ENCODE data around the gene RASGRP4.
"Not testable (repeated sequence)": the region's sequence is repeated elsewhere in the genome, so short reads cannot be mapped to it uniquely, and the experiment has no call there.

Gene RASGRP4

GRCh38 chr19:38437917-38438316 lies 11.9 kb upstream of the RASGRP4 start:
- no peak for TF ChIP-seq POLR2A (IDR thresholded peaks at IDR 0.05; ENCODE audit: low read depth, low read length)
- no peak for FAIRE-seq
- no peak for DNase-seq (ENCODE audit: insufficient read length, low spot score)

- no peak for TF ChIP-seq POLR2A (IDR thresholded peaks at IDR 0.05; ENCODE audit: low read depth, low read length)
- DNase-seq (ENCODE audit: insufficient read length, low spot score) (no peak), FAIRE-seq (no peak)
Measured at GRCh38 chr19:38437295-38437694, 11.3 kb upstream of the RASGRP4 start.

GRCh38 chr19:38434549-38435051 lies 8.6 kb upstream of the RASGRP4 start:
- no peak for TF ChIP-seq POLR2A (IDR thresholded peaks at IDR 0.05; ENCODE audit: low read depth, low read length)
- FAIRE-seq (no peak), DNase-seq (ENCODE audit: insufficient read length, low spot score) (no peak)

GRCh38 chr19:38433268-38433733 lies 7.3 kb upstream of the RASGRP4 start, which contains the start of gene RYR1:
Gene RYR1, plus strand, starts transcription at chr19:38433691. Its CDS starts 139 bp downstream, at chr19:38433830.
- FAIRE-seq (no peak), DNase-seq (ENCODE audit: insufficient read length, low spot score) (no peak)

GRCh38 chr19:38430931-38431330 lies 4.9 kb upstream of the RASGRP4 start:
- TF ChIP-seq POLR2A (IDR thresholded peaks at IDR 0.05; ENCODE audit: low read depth, low read length), result no peak
- FAIRE-seq, result no peak

More at GRCh38 chr19:38433268-38433733, 7.3 kb upstream of the RASGRP4 start, which contains the start of gene RYR1:
- no peak for TF ChIP-seq POLR2A (IDR thresholded peaks at IDR 0.05; ENCODE audit: low read depth, low read length)

GRCh38 chr19:38429811-38430156 lies 3.8 kb upstream of the RASGRP4 start:
- DNase-seq (ENCODE audit: insufficient read length, low spot score), result no peak
- FAIRE-seq, result no peak
- TF ChIP-seq POLR2A (IDR thresholded peaks at IDR 0.05; ENCODE audit: low read depth, low read length), result no peak

More at GRCh38 chr19:38430931-38431330, 4.9 kb upstream of the RASGRP4 start:
- no peak for DNase-seq (ENCODE audit: insufficient read length, low spot score)

GRCh38 chr19:38429055-38429810 lies 3.2 kb upstream of the RASGRP4 start:
- TF ChIP-seq POLR2A (IDR thresholded peaks at IDR 0.05; ENCODE audit: low read depth, low read length), result no peak
- FAIRE-seq (no peak), DNase-seq (ENCODE audit: insufficient read length, low spot score) (no peak)

- not testable (repeated sequence) for DNase-seq (ENCODE audit: insufficient read length, low spot score); FAIRE-seq
Measured at GRCh38 chr19:38427035-38427677, 1.1 kb upstream of the RASGRP4 start.

GRCh38 chr19:38425222-38425809 lies 703 bp downstream of the RASGRP4 start:
- FAIRE-seq (no peak), DNase-seq (ENCODE audit: insufficient read length, low spot score) (no peak)
- TF ChIP-seq POLR2A (IDR thresholded peaks at IDR 0.05; ENCODE audit: low read depth, low read length), result no peak

- TF ChIP-seq POLR2A (IDR thresholded peaks at IDR 0.05; ENCODE audit: low read depth, low read length), result no peak
- no peak for FAIRE-seq
- DNase-seq (ENCODE audit: insufficient read length, low spot score), result no peak
Measured at GRCh38 chr19:38424272-38424671, 1.7 kb downstream of the RASGRP4 start.

GRCh38 chr19:38422438-38422837 lies 3.6 kb downstream of the RASGRP4 start:
- no peak for TF ChIP-seq POLR2A (IDR thresholded peaks at IDR 0.05; ENCODE audit: low read depth, low read length)
- no peak for DNase-seq (ENCODE audit: insufficient read length, low spot score)
- FAIRE-seq, result no peak

GRCh38 chr19:38421856-38422255 lies 4.2 kb downstream of the RASGRP4 start:
- FAIRE-seq, result no peak
- no peak for DNase-seq (ENCODE audit: insufficient read length, low spot score)
- no peak for TF ChIP-seq POLR2A (IDR thresholded peaks at IDR 0.05; ENCODE audit: low read depth, low read length)

GRCh38 chr19:38420935-38421334 lies 5.1 kb downstream of the RASGRP4 start:
- no peak for DNase-seq (ENCODE audit: insufficient read length, low spot score)
- TF ChIP-seq POLR2A (IDR thresholded peaks at IDR 0.05; ENCODE audit: low read depth, low read length), result no peak
- no peak for FAIRE-seq
